Breast epithelium (tissue), 3 donors: Measurements from ENCODE around the gene TMEM147.

Experiments used
- POLR2A ChIP-seq: fragments of 450-650 bp; IDR thresholded peaks from one replicate; pipeline ENCODE4 v1.6.1; 2016; ENCODE audit warnings: antibody characterized with exemption, mild to moderate bottlenecking, moderate library complexity
- POLR2AphosphoS5 ChIP-seq, 3 donors: sonication (generic); formaldehyde crosslinking; IDR thresholded peaks; one replicate each; pipeline ENCODE4 v1.6.1; 2017; ENCODE audit warnings: antibody characterized with exemption in 3 of 3
- TF ChIP-seq, protein P1 (sequence below), 3 donors: fragments of 450-650 bp; IDR thresholded peaks; one replicate each; pipeline ENCODE4 v1.5.1; 2016 to 2017; ENCODE audit warnings: antibody characterized with exemption in 3 of 3, mild to moderate bottlenecking in 3 of 3, moderate library complexity in 3 of 3

DNA sequence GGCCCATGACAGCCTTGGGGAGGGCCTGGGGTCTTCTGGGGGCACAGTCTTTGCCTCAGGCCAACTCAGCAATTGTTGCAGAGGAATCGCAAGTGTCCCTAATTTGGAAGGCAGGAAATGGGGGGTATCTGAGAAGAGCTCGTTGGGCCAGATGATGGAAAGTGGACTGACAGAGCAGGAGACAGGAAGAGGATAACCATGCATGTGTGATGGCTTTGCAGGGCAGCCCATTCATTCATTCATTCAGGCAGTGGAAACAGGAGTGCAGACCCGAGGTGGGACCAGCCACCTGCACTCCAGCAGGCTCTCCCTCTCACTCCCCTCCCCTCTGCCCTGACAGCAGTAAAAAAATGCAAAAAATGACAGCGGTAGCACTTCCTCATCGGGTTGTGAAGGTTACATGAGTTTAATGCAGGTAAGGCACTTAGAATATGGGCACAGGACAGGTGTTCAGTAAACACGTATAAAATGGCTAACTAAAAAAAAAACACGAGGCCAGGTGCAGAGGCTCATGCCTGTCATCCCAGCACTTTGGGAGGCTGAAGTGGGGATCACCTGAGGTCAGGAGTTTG lies 5.0 kb upstream of the TMEM147 start:
- TF ChIP-seq, protein P1, sequence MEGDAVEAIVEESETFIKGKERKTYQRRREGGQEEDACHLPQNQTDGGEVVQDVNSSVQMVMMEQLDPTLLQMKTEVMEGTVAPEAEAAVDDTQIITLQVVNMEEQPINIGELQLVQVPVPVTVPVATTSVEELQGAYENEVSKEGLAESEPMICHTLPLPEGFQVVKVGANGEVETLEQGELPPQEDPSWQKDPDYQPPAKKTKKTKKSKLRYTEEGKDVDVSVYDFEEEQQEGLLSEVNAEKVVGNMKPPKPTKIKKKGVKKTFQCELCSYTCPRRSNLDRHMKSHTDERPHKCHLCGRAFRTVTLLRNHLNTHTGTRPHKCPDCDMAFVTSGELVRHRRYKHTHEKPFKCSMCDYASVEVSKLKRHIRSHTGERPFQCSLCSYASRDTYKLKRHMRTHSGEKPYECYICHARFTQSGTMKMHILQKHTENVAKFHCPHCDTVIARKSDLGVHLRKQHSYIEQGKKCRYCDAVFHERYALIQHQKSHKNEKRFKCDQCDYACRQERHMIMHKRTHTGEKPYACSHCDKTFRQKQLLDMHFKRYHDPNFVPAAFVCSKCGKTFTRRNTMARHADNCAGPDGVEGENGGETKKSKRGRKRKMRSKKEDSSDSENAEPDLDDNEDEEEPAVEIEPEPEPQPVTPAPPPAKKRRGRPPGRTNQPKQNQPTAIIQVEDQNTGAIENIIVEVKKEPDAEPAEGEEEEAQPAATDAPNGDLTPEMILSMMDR (IDR thresholded peaks at IDR 0.05) = no peak
- TF ChIP-seq POLR2A = no peak
- no peak for TF ChIP-seq POLR2AphosphoS5 (IDR thresholded peaks at IDR 0.05)
